Spleen (tissue), 11 donors: ENCODE results near the gene KCNJ18. TPM values are rescaled to one million over a fixed set of nuclear protein-coding genes. Genes with fewer than 3 reads are reported as not detected.
"Not testable (repeated sequence)": the region's sequence is repeated elsewhere in the genome, so short reads cannot be mapped to it uniquely, and the experiment has no call there.

Source experiments
- DNase-seq: peaks from one replicate; pipeline ENCODE4 v3.0.0-alpha.2; 2020
- H3K27ac ChIP-seq, 8 donors: fragments of 200-600 bp; sonication (generic) in 7 of 8; 1 replicate in 4 of 8; 2 replicates in 4 of 8; pipeline versions ENCODE4 v1.5.0 to v1.8.0; 2016 to 2021; ENCODE audit warnings: inconsistent platforms in 4 of 8, mild to moderate bottlenecking in 4 of 8, moderate library complexity in 1 of 8
- H3K27me3 ChIP-seq, 7 donors: fragments of 200-600 bp; sonication (generic) in 6 of 7; replicated peaks in 1 of 7; 1 replicate in 4 of 7; 2 replicates in 3 of 7; pipeline versions ENCODE4 v1.5.0 to v1.8.0; 2016 to 2021; ENCODE audit warnings: inconsistent platforms in 3 of 7, mild to moderate bottlenecking in 1 of 7
- H3K36me3 ChIP-seq, 6 donors: fragments of 200-600 bp; sonication (generic) in 5 of 6; 1 replicate in 4 of 6; 2 replicates in 2 of 6; pipeline versions ENCODE4 v1.5.0 to v1.8.0; 2016 to 2021; ENCODE audit warnings: inconsistent platforms in 2 of 6
- H3K4me1 ChIP-seq, 6 donors: fragments of 200-600 bp; sonication (generic) in 5 of 6; 1 replicate in 3 of 6; 2 replicates in 3 of 6; pipeline versions ENCODE4 v1.5.0 to v1.8.0; 2016 to 2021; ENCODE audit warnings: inconsistent platforms in 3 of 6
- H3K4me3 ChIP-seq, 8 donors: fragments of 200-600 bp; sonication (generic) in 7 of 8; 1 replicate in 4 of 8; 2 replicates in 4 of 8; pipeline versions ENCODE4 v1.5.0 to v1.8.0; 2016 to 2021; ENCODE audit warnings: inconsistent platforms in 4 of 8, mild to moderate bottlenecking in 4 of 8, moderate library complexity in 2 of 8
- H3K9me3 ChIP-seq, 8 donors: fragments of 200-600 bp; sonication (generic) in 7 of 8; 1 replicate in 4 of 8; 2 replicates in 4 of 8; pipeline versions ENCODE4 v1.5.0 to v1.8.0; 2016 to 2021; ENCODE audit warnings: inconsistent platforms in 4 of 8
- POLR2A ChIP-seq, 3 donors: fragments of 450-650 bp; IDR thresholded peaks; one replicate each; pipeline ENCODE4 v1.5.1; 2017; ENCODE audit warnings: antibody characterized with exemption in 3 of 3, mild to moderate bottlenecking in 1 of 3
- POLR2AphosphoS5 ChIP-seq, 3 donors: sonication (generic); formaldehyde crosslinking; IDR thresholded peaks; one replicate each; pipeline ENCODE4 v1.5.1; 2017; ENCODE audit warnings: antibody characterized with exemption in 3 of 3
- WGBS, 5 donors: extraction: QIAGEN DNeasy Blood & Tissue Kit in 3 of 5; methylation state at CpG; one replicate each; pipeline versions ENCODE4 v1.1.5 to v1.1.7; 2013 to 2018; 5-methylcytosine and 5-hydroxymethylcytosine counted together
- intact Hi-C: fragments of 100-400 bp; cut with DNase I; formaldehyde crosslinking; loops from one replicate; pipeline ENCODE4 v1.15.0; 2023; ENCODE audit warnings: low total_unique reads
- polyA plus RNA-seq, 3 donors: library from polyadenylated mRNA; stranded (reverse); fragments of 200-250 nt; gene quantifications; one replicate each; pipeline ENCODE4 v1.2.1, GENCODE V29; 2013
- total RNA-seq, 7 donors: library from RNA; depleted of rRNA in 3 of 7; stranded (reverse); fragments of >200 nt in 3 of 7; fragmentation: NEBNext Ultra II Directional in 4 of 7; extraction: Animal tissue kit (Norgen Biotek cat#: 25700) in 4 of 7; gene quantifications; one replicate each; pipeline versions ENCODE4 v1.1.0 to v1.2.1, GENCODE V29; 2016 to 2021
- TF ChIP-seq, protein P1 (sequence below), 11 experiments: fragments of 200-600 bp in 7 of 11; fragments of 450-650 bp in 4 of 11; sonication (generic) in 4 of 11; IDR thresholded peaks in 8 of 11; conservative IDR thresholded peaks in 3 of 11; 1 replicate in 7 of 11; 2 replicates in 4 of 11; pipeline versions ENCODE4 v1.4.0 to v1.8.0; 2016 to 2021; ENCODE audit warnings: antibody characterized with exemption in 11 of 11, inconsistent platforms in 4 of 11, mild to moderate bottlenecking in 1 of 11
- donor health status: healthy with polysubstance abuse.
- donor health status: DM: no; HTN: no; CAD: no; lungs with moderate emphysema.
- donor health status: DM: no; HTN: no; CAD: no.
- donor health status: Bipolar disorder and iron deficiency.
- donor health status: healthy.
- donor health status: DM: no; HTN: no; CAD: no.
- donor health status: DM: yes; HTN: yes; CAD: no.

The KCNJ18 gene
- total and polyA plus RNA-seq, 10 donors = not detected

DNA sequence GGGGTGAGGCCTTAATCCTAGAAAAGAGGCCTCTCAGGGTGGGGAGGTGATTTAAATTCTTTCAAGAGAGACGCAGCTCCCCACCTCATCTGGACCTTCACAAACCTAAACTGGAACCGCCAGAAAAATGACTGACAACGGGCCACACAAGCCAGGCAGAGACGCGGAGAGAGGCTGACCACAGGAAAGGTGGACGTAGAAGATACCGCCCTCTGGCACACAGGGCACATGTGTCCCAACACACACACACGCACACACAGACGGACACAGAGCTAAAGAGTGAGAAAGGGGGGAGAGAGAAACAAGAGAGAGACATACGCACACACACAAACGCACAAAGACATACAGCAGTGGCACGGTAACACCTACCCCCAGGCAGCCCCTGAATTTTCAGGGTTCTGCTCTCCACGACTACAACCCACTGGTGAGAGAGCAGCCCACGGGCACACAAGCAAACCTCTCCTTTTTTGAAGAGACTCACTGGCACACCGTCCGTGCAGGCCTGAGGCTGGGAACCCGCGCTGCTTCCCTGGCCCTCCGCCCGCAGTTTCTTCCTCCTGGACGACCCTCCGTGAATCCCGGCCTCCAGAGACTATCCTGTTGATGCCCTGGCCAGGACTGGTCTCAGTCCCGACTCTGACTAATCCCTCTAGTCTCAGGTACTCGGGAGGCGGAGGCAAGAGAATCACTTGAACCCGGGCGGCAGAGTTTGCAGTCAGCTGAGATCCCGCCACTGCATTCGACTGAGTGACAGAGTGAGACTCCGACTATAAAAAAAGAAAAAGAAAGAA, 18.7 kb upstream of the KCNJ18 start:
- H3K27ac ChIP-seq, H3K4me3 ChIP-seq, H3K36me3 ChIP-seq, DNase-seq, H3K4me1 ChIP-seq, intact Hi-C loops, H3K27me3 ChIP-seq: not testable (repeated sequence)
- WGBS, 5 donors = 86 to 90% (median 89%) methylated on average over 31 of the region's 31 CpGs
- H3K9me3 ChIP-seq = peaks cover 0 to 32% (median 11%) of the 10 kb centered on the region in 8 donors

DNA sequence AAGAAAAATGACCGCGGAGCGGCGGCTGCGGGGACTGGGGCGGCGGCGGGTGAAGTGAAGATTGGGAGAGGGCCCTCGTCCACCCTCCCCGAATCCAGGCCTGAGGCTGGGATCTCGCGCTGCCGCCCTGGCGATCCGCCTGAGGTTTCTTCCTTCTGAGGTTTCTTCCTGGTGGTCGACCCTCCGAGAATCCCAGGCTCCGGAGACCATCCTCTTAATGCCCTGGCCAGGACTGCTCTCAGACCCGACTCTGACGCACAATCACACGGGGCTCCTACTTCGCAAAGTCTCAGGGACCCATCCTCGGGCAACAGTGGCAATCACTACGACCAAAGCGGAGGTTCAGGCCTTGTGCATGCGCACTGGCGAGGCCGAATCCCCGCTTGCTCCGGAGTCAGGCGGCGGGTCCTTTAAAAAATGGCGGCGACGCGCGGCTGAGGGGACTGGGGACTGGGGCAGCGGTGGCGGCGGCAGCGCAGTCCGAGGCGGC, 18.0 kb upstream of the KCNJ18 start:
- no peak overlapping the region for H3K4me3 ChIP-seq
- no peaks in the 10 kb centered on the region for H3K4me1 ChIP-seq
- no peak overlapping the region for H3K27ac ChIP-seq
- intact Hi-C loops = no loop called here
- peaks cover 0 to 32% (median 11%) of the 10 kb centered on the region in 8 donors for H3K9me3 ChIP-seq
- no peak for TF ChIP-seq POLR2AphosphoS5 (IDR thresholded peaks at IDR 0.05)
- no peak for TF ChIP-seq POLR2A (IDR thresholded peaks at IDR 0.05)
- TF ChIP-seq, protein P1, sequence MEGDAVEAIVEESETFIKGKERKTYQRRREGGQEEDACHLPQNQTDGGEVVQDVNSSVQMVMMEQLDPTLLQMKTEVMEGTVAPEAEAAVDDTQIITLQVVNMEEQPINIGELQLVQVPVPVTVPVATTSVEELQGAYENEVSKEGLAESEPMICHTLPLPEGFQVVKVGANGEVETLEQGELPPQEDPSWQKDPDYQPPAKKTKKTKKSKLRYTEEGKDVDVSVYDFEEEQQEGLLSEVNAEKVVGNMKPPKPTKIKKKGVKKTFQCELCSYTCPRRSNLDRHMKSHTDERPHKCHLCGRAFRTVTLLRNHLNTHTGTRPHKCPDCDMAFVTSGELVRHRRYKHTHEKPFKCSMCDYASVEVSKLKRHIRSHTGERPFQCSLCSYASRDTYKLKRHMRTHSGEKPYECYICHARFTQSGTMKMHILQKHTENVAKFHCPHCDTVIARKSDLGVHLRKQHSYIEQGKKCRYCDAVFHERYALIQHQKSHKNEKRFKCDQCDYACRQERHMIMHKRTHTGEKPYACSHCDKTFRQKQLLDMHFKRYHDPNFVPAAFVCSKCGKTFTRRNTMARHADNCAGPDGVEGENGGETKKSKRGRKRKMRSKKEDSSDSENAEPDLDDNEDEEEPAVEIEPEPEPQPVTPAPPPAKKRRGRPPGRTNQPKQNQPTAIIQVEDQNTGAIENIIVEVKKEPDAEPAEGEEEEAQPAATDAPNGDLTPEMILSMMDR (IDR thresholded peaks at IDR 0.05 in 8 of 11, conservative IDR thresholded peaks at IDR 0.05 in 3 of 11) = no peak
- WGBS, 5 donors = 87 to 92% (median 91%) methylated on average over 43 of the region's 43 CpGs
- DNase-seq = peak; percentile 77
- no peaks in the 10 kb centered on the region for H3K36me3 ChIP-seq
- peaks cover 0 to 8% (median 0%) of the 10 kb centered on the region in 7 donors for H3K27me3 ChIP-seq

DNA sequence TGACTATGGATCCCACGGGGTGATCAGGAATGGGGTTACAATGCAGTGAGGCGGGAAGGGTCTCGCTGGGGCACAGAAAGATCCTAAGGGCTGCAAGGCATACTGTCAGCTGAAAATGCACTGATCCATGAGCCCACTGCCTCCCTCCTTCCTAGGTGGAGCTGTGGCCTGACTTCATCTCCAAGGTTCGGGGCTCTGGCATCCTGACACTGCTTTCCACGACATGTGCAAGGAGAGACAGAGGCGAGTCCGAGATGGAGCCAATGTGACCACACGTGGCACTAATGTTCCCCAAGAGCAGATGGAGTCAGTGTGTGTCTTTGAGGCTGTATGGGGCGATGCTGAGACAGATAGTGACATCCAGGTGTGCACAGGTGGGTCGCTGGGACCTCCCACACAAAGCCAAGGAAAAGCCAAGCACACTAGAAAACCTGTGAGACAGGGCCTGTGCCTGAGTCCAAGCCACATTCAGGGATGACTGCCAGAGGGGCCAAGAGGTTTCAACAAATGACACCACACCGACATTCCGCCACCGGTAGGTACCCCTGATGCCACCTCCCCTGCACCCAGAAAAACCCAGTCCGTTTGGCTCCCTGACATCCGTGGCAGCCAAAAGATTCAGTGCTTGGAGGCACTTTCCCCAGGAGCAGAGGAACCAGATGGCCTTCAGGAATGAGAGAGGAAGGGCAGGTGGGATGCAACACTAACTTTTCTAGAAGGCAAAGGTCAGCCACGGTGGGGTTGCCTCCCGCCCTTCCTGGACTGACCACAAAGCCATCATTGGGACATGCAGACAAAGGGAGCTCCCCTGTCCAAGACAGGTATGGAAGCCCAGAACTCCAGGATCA, 17.2 kb upstream of the KCNJ18 start:
- H3K27ac ChIP-seq, H3K4me3 ChIP-seq, H3K27me3 ChIP-seq, intact Hi-C loops, H3K36me3 ChIP-seq, H3K4me1 ChIP-seq, DNase-seq: not testable (repeated sequence)
- WGBS, 5 donors = 76 to 82% (median 81%) methylated on average over 17 of the region's 17 CpGs
- H3K9me3 ChIP-seq = peaks cover 0 to 39% (median 11%) of the 10 kb centered on the region in 8 donors

DNA sequence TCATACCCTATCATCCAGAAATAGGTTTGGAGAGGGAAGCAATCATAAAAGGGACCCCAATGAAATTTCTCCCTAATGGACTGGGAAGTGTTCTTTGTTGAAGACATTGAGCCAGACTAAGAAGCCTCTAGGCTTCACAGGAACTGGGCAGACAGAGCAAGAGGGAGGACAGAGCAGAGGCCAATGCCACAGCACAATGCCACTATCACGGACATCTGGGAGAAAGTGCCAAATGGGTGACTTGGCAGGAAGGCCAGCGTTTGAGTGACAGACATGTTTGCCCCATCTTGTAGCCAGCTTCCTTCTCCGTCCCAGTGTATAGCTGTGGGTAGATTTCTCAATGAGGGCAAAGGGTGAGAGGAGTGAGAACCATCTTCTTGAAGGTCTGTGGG, 16.6 kb upstream of the KCNJ18 start:
- H3K27me3 ChIP-seq, intact Hi-C loops, H3K4me1 ChIP-seq, H3K27ac ChIP-seq, H3K36me3 ChIP-seq, H3K4me3 ChIP-seq, DNase-seq: not testable (repeated sequence)
- peaks cover 0 to 40% (median 11%) of the 10 kb centered on the region in 8 donors for H3K9me3 ChIP-seq
- 71 to 88% (median 79%) methylated on average over 3 of the region's 3 CpGs for WGBS, 5 donors

DNA sequence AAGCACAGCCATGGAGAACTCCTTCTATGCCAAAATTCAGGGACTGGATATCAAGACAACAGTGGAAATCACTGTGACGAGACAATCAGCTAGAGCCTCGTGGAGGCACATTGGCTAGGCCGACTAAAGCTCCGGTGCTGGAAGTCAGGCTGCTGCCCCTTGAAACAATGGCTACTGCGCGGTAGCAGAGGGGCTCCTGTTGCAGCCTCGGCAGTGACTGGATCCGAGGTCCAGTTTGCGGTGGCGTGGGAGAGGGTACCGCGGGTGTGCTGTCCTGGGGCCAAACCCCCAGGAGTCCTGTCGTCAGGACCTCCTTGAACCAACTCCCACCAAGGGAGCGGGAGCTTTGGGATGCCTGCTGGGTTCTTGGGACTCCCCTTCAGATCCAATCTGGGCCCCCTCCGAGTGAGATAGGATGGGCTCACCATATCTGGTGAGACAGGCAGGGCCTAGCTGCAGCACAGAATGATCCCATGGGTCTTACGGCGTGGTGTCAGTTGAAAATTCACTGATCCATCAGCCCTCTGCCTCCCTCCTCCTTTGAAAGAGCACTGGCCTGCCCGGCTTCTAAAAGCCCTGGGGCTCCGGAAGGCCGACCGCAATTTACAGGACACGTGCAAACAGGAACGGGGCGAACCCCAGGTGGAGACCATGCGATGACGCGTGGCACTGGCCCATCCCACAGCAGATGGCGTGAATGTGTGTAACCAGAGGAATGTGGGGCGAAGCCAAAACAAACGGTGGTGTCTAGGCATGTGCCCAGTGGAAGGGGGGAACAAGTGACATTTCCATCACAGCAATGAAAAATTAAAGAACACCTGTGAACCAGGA, 15.8 kb upstream of the KCNJ18 start:
- no peak overlapping the region for H3K27ac ChIP-seq
- H3K4me1 ChIP-seq = no peaks in the 10 kb centered on the region
- intact Hi-C loops = no loop called here
- peaks cover 0 to 8% (median 0%) of the 10 kb centered on the region in 7 donors for H3K27me3 ChIP-seq
- TF ChIP-seq POLR2A (IDR thresholded peaks at IDR 0.05) (no peak), POLR2AphosphoS5 (IDR thresholded peaks at IDR 0.05) (no peak)
- TF ChIP-seq, protein P1 (IDR thresholded peaks at IDR 0.05 in 8 of 11, conservative IDR thresholded peaks at IDR 0.05 in 3 of 11) = no peak
- WGBS, 5 donors = 82 to 87% (median 85%) methylated on average over 30 of the region's 30 CpGs
- no peak overlapping the region for H3K4me3 ChIP-seq
- peak; percentile 79 for DNase-seq
- peaks cover 0 to 45% (median 11%) of the 10 kb centered on the region in 8 donors for H3K9me3 ChIP-seq
- no peaks in the 10 kb centered on the region for H3K36me3 ChIP-seq
